Stimulated activated CD8-positive, alpha-beta memory T cell treated with anti-CD3 and anti-CD28 coated beads, Interleukin-12 subunit alpha, Interleukin-12 subunit beta, amount 100 ng/mL, for 1 hour (primary cell): ENCODE measurements around the gene NACC2.

ENCODE experiments used
- DNase-seq: peaks from one replicate; pipeline ENCODE4 v3.0.0-alpha.2; 2020; ENCODE audit warnings: low read depth

The NACC2 gene

DNA sequence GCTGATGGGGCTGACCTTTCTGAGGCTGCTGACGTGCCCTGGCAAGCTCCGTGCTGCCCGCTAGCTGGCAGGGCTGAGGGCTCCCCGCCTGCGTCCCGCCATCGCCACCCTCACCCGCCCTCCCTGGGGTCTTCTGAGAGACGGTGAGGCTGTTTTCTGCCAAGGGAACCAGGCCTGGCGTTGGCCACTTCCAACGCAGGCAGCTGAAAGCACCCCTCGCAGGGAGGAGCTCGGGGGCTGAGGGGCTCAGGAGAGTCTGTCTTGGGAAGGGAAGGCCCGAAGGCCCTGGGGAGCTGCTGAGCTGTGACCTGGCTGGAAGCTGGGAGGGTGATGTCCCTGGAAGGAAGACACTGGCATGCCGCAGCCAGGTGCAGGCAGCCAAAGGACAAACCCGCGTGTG is 33.3 kb upstream of the NACC2 start:
- DNase-seq, result no peak

DNA sequence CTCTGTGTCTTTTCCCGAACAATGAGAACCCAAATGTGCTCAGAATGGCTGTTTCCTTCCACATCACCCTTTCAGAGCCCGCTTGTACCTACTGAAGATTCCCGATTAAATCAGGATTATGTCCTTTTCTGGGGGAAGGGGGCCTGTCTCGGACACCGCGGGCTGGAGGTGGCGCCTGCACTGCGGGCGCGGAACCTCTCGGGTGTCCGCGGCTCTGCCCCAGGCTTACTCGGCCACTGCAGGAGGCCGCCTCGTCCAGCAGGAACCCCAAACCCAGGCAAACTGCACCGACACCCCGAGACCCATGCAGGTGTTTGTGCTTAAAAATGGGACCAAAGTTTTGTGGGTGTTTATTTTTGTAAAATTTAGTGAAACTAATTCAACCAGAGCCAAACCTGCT is 32.2 kb upstream of the NACC2 start:
- DNase-seq, result no peak

DNA sequence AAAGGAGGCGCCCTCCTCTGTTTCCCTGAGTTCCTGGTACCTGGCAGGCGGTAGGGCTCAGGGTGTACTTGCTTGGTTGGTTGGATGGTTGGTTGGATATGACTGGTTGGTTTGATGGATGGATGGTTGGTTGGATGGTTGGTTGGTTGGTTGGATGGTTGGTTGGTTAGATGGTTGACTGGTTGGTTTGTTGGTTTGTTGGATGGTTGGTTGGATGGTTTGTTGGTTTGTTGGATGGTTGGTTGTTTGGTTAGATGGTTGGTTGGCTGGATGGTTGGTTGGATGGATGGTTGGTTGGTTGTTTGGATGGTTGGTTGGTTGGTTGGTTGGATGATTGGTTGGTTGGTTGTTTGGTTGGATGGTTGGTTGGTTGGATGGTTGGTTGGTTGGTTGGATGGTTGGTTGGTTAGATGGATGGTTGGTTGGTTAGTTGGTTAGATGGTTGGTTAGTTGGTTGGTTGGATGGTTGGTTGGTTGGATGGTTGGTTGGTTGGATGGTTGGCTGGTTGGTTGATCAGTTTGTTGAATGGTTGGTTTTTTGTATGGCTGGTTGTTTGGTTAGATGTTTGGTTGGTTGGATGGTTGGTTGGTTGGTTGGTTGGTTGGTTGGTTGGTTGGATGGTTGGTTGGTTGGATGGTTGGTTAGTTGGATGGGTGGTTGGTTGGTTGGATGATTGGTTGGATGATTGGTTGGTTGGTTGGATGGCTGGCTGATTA is 30.0 kb upstream of the NACC2 start:
- no peak for DNase-seq

DNA sequence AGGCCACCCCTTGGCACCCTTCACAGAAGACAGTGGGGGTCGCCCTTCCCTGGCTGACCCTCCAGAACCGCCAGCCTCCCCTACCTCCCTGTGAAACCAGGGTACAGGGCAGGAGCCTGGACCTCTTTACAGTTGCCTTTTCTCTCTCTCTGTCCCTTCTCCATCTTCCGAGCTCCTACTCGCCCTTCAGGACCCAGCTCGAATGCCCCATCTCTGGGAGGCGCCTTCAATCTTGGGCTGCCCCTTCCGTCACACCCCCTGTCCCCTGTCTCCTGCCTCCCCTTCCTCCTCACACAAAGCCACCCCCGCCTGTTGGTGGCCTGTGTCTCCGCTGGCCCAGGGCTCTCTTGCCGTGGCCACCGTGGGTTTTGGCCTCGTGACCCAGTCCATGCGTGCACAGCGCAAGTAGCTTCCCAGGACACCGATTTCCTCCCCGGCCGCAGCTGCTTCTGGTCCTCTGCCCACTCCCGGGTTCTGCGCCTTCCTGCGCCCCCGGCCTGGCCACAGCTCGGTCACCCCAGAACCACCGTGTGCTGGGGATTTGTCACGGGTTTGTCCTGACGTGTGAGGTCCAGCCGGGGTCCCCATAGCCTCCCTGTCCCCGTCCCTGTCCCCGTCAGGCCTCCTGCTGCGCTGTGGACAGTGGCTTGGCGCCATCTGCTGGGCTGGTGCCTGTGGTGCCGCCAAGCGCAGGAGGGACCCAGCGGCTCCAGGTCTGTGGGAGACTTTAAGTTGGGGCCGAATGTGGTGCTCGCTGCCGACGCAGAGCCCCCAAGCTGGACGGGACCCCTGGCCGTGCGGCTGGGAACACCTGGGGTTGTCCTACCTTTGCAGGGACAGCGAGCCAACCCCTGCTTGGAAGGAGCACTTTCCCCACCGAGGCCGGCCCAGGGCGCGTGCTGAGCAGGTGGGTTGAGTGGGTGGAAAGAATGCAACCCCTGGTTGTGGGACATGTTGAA is 27.6 kb upstream of the NACC2 start:
- DNase-seq, result peak; percentile 64

DNA sequence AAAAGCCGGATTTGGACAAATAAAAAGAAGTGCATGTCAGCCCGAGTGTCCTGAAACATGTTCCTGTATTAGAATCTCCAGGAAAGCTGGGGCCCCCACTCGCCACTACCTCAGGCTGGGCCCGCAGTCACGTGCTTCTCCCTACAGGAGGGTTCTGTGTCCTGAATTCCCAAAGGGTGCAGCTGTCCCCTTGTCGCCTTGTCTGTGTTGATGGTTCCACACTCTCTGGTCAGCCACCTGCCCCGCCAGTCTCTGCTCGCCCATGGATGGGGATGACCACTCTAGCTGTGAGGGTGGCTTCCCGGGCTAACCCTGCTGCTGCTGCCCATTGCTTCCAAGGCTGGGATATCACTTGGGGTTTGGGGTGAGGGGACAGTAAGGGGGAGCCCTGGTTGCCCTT is 26.7 kb upstream of the NACC2 start:
- DNase-seq, result no peak

DNA sequence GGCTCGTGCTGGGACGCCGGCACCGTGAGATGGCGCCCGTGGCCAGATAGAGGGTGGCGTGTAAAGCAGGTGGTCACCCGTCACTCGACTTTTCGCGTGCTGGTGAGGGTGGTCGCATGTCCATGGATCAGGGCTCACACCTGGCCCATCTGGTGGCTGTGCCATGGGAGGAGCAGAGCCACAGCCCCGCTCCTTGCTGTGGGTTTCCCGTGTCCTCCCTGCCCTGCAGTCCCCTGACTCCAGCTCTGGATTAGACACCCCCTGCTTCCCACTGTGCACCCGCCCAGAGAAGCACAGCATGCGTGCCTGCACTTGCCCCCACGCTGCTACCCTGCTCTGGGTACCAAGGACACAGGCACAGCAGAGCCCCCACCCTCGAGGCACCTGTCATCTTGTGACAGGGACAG is 25.4 kb upstream of the NACC2 start:
- DNase-seq, result no peak

DNA sequence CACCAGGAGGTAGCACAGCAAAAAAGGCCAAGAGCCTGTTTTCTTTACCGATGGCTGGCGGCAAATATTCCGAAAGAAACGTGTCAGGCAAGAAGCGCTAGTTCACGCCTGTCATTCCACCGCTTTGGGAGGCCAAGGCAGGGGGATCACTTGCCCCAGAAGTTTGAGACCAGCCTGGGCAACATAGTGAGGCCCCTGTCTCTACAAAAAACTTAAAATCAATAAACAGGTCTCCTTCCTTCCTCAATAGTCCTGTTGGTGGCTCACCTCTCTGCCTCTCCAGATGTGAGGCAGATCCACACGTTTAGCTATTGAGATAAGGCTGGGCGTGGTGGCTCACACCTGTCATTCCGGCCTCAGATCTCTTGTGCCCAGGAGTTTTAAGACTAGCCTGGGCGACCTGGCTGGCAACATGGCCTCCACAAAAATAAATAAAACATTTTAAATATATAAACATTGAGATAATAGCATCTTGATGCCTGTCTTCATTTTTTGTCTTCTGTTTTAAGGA is 24.8 kb upstream of the NACC2 start:
- DNase-seq, result no peak

DNA sequence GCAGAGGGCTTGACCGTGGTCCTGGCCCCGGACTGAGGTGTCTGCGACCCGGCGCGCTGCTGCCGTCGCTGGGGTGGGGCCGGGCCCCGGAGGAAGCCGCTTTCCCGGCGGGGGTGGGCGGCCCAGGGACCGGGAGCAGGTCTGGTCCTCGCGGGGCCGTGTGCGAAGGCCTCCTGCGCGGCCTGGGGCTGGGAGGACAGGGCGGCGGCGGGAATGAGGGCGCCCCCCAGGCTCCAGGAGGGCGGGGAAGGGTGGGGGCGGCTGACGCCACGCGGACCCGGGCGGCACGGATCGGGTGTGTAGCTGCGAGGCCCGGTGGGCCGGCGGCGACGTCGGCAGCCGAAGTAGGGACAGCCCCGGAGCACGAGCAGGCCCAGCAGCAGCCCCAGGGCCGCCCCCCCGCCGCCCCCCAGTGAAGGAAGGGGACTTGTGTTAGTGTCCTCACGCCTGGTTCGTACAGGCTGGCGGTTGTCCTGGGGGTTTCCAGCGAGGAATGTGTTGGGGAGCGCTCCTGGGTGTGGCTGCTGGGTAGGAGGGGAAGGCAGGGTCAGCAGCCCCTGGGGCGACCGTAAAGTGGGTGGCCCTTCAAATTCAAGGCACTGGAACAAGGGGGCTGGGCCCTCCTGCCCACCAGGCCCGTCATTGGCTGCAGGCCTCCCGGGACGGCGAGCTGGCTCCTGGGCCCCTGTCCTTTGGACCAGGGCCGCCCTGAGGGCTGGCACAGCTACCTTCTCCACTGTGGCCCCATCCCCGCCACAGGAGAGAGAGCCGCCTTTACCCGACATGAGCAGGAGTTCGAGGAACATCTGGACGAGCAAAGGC is 24.2 kb upstream of the NACC2 start:
- DNase-seq, result no peak

DNA sequence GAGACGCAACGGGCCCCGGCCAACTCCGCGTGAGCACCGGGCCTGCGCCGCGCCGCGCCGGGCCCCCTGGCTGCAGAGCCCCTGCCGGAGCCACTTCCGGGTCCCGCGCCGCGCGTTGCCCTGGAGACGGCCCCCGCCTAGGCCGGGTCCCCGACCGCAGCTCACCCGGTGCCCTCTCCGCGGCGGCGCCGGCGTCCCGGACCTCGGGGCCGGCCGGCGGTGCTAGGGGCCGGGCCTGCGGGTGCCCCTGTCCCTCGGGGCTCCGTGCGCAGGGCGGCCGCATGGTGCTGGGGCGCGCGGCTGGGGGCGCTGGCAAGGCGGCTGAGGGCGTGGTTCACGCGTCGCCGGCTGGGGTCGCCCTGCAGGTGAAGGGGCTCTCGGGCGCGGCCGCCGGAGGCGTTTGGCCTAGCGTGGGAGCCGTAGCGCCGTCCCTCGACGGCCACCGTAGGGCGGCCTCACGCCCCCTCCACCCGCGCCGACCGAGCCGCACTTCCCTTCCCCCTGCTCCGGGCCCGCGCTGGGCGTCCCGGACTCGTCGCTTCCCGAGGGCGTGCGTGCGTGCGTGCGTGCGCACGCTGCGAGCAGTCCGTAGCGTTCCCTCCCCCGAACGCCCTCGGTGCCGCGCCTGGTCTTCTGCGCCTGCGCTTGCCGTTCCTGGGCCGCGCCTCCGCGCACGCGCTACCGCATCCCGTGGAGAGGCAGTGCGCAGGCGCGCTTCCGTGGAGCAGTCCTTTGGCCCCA is 23.4 kb upstream of the NACC2 start, which contains the start of gene TMEM250:
Gene TMEM250, minus strand, starts transcription at position 556 of the 741 bp plus-strand sequence. CDS start 1,975 bp downstream, outside the sequence.
- DNase-seq, result peak; percentile 93

DNA sequence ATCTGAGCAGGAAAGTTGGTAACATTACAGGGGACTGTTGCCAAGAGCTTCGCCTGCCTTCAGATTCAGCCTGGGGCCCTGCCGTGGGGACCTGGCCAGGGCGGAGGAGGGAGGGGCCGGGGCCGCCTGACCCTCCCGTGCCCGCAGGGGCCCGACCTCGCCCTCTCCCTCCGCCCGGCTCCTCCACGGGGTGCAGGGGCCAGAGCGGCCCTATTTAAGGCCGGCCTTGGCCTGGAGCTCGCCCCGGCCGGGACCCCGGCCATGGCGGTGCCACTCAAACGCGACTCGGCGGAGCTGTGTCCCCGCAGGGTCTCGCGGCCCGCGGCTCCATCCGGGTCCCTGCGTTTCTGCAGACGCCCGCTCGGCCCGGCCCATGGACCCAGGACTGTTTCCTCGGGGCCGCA is 22.8 kb upstream of the NACC2 start:
- DNase-seq, result no peak

DNA sequence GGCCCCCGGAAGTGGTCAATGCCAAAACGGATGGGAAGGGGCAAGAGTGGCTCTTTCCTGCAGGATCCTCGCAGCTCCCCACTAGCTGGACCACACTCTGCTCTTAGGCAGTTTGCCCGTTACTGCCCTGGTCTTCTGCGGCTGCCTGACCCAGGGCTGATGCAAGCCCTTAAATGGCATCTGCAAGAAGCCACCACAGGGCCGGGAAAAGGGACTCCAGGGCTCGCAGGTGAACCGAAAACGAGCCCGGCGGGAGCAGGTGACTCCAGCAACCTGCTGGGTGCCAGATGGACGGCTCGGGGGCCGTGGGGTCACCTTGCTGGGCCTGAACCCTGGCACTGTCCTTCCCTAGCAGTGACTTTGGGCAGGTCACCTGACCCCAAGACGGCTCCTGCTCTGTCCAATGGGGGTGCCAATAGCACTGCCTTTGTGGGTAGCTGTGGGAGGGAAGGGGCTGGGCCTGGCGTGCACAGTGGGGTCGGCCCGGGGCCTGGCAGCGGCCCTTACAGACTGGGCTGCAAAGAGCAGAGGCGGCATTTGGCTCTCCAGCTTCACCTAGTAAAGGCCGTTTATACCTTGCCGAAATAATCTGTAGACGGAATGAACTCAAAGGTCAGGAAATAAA is 22.3 kb upstream of the NACC2 start:
- DNase-seq, result no peak

DNA sequence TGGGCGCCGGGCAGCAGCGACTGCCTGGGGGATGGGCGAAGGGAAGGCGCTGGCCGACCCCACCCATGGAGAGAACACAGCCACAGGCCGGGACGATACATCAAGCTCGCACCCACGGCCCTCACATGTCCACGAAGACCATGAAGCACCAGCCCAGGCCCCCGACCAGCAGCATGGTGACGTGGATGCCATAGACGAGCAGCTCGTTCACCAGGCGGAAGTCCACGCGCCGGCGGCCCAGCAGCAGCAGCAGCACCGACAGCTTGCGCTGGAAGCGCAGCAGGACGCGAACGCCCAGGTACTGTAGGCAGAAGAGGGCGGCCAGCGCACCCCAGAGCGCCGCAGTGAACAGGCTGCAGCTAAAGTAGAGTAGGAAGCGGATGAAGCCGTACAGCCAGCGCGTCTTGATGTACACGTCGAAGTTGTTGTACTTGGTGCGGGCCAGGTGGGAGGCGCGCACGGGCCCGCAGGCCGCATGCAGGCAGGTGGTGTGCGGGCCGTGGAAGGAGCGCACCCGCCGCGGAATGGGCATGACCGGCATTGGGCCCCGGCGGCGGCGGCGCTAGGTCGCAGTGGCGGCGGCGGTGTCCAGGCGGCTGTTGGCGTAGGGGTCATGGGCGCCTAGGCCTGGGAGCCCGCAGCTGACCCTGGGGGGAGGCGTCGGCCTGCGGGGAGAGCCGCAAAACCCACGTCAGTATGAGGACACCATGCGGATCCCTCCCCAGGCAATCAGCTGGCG is 21.4 kb upstream of the NACC2 start:
- no peak for DNase-seq

DNA sequence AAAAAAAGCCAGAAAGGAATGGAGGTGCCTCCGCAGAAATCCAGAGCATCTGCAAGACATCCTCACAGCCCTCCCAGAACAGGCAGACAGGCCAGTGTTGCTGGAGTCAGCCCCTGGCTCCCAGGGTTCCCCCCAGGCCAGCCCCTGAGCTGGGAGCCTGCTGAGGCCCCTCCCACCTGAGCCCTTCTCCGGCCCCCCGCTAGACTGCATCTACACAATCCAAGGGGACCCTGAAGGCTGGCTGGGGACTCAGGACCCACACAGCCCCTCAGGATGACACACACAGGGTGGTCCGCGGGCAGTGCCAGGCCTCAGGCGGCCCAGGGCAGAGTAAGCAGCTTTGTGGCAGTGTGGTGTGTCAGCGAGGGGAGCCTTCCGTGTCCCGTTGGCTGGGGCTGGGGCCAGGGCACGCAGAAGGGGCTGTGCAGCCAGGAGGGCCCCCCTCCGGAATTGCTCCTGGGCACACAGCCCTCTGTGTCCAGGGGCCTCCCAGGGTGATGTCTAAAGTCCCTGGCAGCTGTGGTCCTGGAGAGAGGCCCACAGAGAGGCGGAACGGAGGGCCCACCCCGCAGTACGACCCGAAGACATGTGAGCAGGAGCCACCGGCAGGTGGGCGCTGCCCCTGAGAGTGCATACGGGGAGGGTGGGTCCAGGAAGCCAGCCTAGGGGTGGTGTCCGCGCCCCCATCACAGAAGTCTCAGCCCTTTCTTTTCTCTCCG is 20.7 kb upstream of the NACC2 start:
- DNase-seq, result no peak

DNA sequence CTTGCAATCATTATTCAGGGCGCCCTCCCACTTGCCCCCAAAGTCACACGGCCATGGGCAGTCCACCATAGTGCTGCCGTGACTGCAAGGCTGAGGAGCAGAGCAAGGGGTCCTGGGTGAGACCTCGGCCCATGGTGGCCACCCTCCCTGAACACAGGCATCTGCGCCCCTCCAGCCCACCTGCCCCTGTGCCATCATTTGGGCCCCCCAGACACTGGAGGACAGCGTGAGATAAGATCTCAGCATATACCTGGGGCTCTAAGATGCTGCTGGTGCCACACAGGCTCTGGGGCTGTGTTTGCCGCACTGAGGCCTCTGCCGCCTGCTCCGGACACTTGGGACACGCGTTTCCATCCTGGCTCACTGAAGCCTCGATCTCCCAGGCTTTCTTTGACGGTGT is 20.1 kb upstream of the NACC2 start:
- DNase-seq, result no peak

DNA sequence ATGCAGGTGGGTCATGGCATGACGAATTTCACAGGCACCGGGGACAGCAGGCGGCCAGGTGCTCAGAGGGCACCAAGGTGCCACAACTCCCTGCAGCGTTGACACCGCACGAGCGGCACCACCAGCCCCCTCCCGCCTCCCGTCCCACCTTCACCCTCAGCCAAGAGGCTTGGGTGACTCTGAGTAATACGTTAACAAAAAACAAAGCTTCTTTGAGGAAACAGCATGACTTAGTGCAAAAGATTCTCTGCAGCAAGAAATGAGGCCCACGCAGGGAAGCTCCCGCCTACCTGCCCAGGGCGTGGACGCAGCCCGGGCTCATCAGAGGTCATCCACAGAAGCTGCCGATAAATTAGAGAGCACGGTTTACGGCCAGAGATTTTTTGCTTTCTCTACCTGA is 19.5 kb upstream of the NACC2 start:
- DNase-seq, result no peak

DNA sequence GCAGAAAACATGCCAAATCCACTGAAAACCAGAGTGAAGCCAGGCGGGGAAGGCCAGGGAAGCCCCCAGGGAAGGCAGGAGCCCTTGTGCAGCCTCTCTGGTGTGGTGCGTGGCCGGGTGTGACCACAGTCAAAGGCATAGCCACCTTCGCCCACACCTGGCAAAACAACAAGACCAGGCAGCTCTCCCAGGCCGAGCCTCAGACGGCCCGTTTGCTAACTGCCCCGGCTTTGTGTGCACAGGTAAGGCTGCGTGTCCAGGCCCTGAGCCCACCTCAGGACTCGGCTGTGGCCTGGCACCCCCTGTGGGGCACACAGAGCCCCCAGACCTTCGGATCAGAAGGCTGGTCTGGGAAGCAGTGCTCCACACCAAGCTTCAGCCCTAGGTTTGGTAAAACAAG is 17.5 kb upstream of the NACC2 start:
- no peak for DNase-seq

DNA sequence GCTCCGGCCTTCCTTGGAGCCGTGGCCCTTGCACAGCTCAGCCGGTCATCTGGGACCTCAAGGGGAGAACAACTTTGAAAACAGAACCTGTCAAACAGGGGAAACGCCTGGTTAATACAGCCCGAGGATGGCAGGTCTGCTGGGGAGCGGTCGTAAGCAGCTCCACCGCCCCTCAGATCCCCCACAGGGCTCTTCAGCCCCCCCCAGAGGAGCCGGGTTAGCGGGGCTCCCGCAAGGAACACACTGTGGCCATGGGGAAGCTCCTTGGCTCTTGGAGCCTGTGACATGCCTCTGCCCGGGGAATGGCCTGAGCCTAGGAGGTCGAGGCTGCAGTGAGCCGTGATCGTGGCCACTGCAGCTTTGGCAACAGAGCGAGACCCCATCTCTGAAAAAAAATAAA is 16.8 kb upstream of the NACC2 start:
- no peak for DNase-seq

DNA sequence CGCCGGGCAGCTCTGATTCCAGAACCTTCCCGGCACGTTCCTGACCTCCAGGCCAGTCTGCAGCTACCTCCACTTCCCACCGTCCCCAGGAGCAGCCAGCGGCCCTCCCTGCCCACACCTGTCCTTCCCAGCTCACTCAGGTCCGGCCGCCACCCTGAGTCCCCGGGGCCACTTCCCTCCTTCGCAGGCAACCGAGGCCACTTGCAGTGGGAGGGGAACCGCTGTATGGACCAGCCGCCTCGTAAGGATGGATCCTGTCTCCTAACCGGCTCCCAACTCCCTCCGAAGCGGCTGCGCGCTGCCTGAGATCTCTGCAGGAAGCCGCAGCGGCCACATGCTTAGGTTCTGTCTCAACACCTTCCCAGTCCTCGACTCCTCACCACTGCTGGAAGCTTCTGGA is 16.1 kb upstream of the NACC2 start:
- no peak for DNase-seq
